GM12878 (cell line): ENCODE data around the gene CYB5A.

Experiments
- CTCF ChIP-seq, 3 experiments: IDR thresholded peaks in 2 of 3; conservative IDR thresholded peaks in 1 of 3; 2 replicates each; pipeline ENCODE4 v1.5.1; 2011; ENCODE audit warnings: low read depth in 3 of 3, low read length in 3 of 3, mild to moderate bottlenecking in 3 of 3, control low read depth in 2 of 3, moderate library complexity in 2 of 3, inconsistent platforms in 1 of 3, mixed read lengths in 1 of 3; ENCODE audit not compliant: control insufficient read depth in 2 of 3, insufficient read depth in 1 of 3; ENCODE audit errors: extremely low read depth in 1 of 3
- EP300 ChIP-seq, 2 experiments: fragments of 150-350 bp in 1 of 2; IDR thresholded peaks; 2 replicates each; pipeline ENCODE4 v1.6.1; 2011 to 2012; ENCODE audit warnings: low read depth in 2 of 2, low read length in 2 of 2, borderline replicate concordance in 1 of 2, improper control_type of control experiment in 1 of 2, inconsistent platforms in 1 of 2; ENCODE audit not compliant: control insufficient read depth in 1 of 2
- IKZF1 ChIP-seq: fragments of 450-650 bp; conservative IDR thresholded peaks from 2 replicates; pipeline ENCODE4 v1.6.1; 2017; ENCODE audit warnings: antibody characterized with exemption, mild to moderate bottlenecking
- MEF2A ChIP-seq: IDR thresholded peaks from 2 replicates; pipeline ENCODE4 v1.6.1; 2011; ENCODE audit warnings: low read depth, mild to moderate bottlenecking, low read length, moderate library complexity; ENCODE audit not compliant: insufficient read depth
- POLR2A ChIP-seq: IDR thresholded peaks from 2 replicates; pipeline ENCODE4 v1.6.1; 2011; ENCODE audit warnings: low read depth, mild to moderate bottlenecking, low read length
- TAF1 ChIP-seq: IDR thresholded peaks from 2 replicates; pipeline ENCODE4 v1.6.1; 2011; ENCODE audit warnings: mild to moderate bottlenecking, low read depth, low read length, borderline replicate concordance

DNA sequence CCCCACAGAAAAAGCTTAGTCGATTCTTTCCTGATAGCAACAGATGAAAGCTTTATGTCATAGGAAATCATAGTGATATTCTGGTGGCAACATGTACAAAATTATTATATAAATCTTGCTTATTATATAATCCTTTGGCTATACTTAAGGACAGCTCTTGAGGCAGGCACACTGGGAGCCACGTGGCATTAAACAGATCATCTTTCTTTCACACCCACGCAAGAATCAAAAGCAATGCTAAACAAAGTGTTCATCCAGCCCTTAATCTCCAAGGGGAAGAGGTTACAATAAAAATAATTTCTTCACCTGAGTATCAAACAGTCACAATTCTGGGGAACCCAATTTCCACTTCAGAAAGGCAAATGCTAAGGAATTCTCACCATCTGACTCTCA is 57.8 kb downstream of the CYB5A start:
- TF ChIP-seq CTCF (IDR thresholded peaks at IDR 0.05 in 2 of 3, conservative IDR thresholded peaks at IDR 0.05 in 1 of 3; ENCODE audit: control insufficient read depth in 2 of 3, extremely low read depth in 1 of 3, insufficient read depth in 1 of 3, low read depth in 3 of 3, low read length in 3 of 3) (no peak), TAF1 (no peak), IKZF1 (no peak), POLR2A (no peak), MEF2A (no peak), EP300 (IDR thresholded peaks at IDR 0.05; ENCODE audit: borderline replicate concordance in 1 of 2, control insufficient read depth in 1 of 2, low read depth in 2 of 2, low read length in 2 of 2) (no peak)
